ENCODE data around the gene PUM1. TPM values are rescaled to one million over a fixed set of nuclear protein-coding genes. Genes with fewer than 3 reads are reported as not detected.

PUM1 gene
- total and polyA plus RNA-seq, 10 of the 15 experiments (the other 5 are each of a cell fraction or from before 2014, with no cell fraction given): 21.4 to 75.3 (median 42.4) TPM

DNA sequence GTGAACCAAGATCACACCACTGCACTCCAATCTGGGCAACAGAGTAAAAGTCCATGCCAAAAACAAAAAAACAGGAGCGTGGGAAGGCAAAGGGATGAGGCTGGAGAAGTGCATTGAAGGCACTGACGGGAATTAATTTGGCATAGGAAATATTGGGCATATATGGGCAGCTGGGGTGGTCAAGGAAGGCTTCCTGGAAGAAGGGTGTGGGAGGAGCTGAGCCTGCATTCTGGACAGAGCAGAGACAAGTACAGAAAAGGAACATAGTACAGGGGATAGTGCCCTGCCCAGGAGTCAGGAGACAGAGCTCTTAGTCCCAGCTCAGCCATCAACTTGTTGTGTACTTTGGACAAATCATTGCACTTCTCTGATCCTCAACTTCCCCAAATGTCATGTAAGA is 168.6 kb downstream of the PUM1 start:
- ChIA-PET POLR2A (no interaction called here), RAD21 (ENCODE audit: unreplicated experiment) (no interaction called here), CTCF (interaction anchor here (0.7 kb wide), 1 partner anchor 94 kb away, joined by 4 read pairs; no protein-coding TSS in a partner anchor), SMC1A (ENCODE audit: uncharacterized antibody, unreplicated experiment) (no interaction called here)
- DNase-seq (ENCODE audit: low read depth, low spot score): no peak
- Histone ChIP-seq H3K9me3 (replicated peaks; ENCODE audit: control insufficient read depth, insufficient read depth, low read length) (no peaks in the 10 kb centered on the region), H3K27me3 (replicated peaks in 1 of 2; ENCODE audit: control insufficient read depth in 2 of 2, insufficient read depth in 2 of 2, low read length in 1 of 2) (no peaks in the 10 kb centered on the region; a peak in 3 of 4 replicates), H3K4me3 (no peak overlapping the region), H2AFZ (ENCODE audit: control insufficient read depth, low read depth, low read length) (no peak overlapping the region), H3K4me2 (ENCODE audit: control insufficient read depth, insufficient read depth) (no peak overlapping the region), H4K20me1 (ENCODE audit: control insufficient read depth, insufficient read depth) (no peaks in the 10 kb centered on the region), H3K4me1 (ENCODE audit: control insufficient read depth, insufficient read depth, low read length) (no peaks in the 10 kb centered on the region), H3K27ac (ENCODE audit: control insufficient read depth, insufficient read depth) (no peak overlapping the region), H3K9ac (ENCODE audit: control insufficient read depth, insufficient read depth, low read length) (no peak overlapping the region), H3K79me2 (ENCODE audit: control insufficient read depth, insufficient read depth, low read length) (no peaks in the 10 kb centered on the region), H3K36me3 (ENCODE audit: control insufficient read depth in 2 of 2, insufficient read depth in 2 of 2, low read length in 1 of 2) (no peaks in the 10 kb centered on the region)
- FAIRE-seq: no peak
- in situ Hi-C loops (cut with MboI) (no loop called here), intact Hi-C loops (cut with micrococcal nuclease; ENCODE audit: unreplicated experiment) (no loop called here)
- ATAC-seq: no peak
- 35% methylated on average over 2 of the region's 2 CpGs for WGBS (ENCODE audit: insufficient coverage, insufficient replicate concordance, low lambda C conversion rate, missing lambda C conversion rate)
- BruUV-seq (replicated peaks): no TSS peak
- TF ChIP-seq WRNIP1 (IDR thresholded peaks at IDR 0.05; ENCODE audit: borderline replicate concordance, low read depth, low read length): no peak
- no peak for TF ChIP-seq POLR2AphosphoS5 (IDR thresholded peaks at IDR 0.05; ENCODE audit: low read length)
- no peak for TF ChIP-seq PAX8 (IDR thresholded peaks at IDR 0.05)
- TF ChIP-seq SRF (IDR thresholded peaks at IDR 0.05; ENCODE audit: low read depth in 2 of 2, low read length in 2 of 2): no peak
- no peak for TF ChIP-seq RELA (IDR thresholded peaks at IDR 0.05; ENCODE audit: borderline replicate concordance, partially characterized antibody)
- TF ChIP-seq ASH2L (IDR thresholded peaks at IDR 0.05; ENCODE audit: borderline replicate concordance, low read depth): no peak
- TF ChIP-seq SREBF2 (IDR thresholded peaks at IDR 0.05; ENCODE audit: low read length): no peak
- no peak for TF ChIP-seq ESRRA (IDR thresholded peaks at IDR 0.05; ENCODE audit: low read length)
- no peak for TF ChIP-seq SIN3A (IDR thresholded peaks at IDR 0.05; ENCODE audit: low read depth, low read length)
- no peak for TF ChIP-seq SMARCA5 (IDR thresholded peaks at IDR 0.05)
- no peak for TF ChIP-seq TAF1 (IDR thresholded peaks at IDR 0.05; ENCODE audit: borderline replicate concordance, low read depth, low read length)
- no peak for TF ChIP-seq ETV6 (conservative IDR thresholded peaks at IDR 0.05 in 1 of 2, IDR thresholded peaks at IDR 0.05 in 1 of 2; ENCODE audit: borderline replicate concordance in 1 of 2, low read depth in 1 of 2)
- TF ChIP-seq NBN (IDR thresholded peaks at IDR 0.05): no peak
- no peak for TF ChIP-seq SP1 (IDR thresholded peaks at IDR 0.05; ENCODE audit: low read depth, low read length)
- no peak for TF ChIP-seq BRCA1 (IDR thresholded peaks at IDR 0.05; ENCODE audit: low read depth, low read length)
- no peak for TF ChIP-seq CREM (IDR thresholded peaks at IDR 0.05; ENCODE audit: low read depth)

All from GM12878 (cell line).